ENCODE data around the gene SWSAP1.

SWSAP1 gene

GRCh38 chr19:11420429-11421370 lies 46.2 kb downstream of the SWSAP1 start:
- no peaks in the 10 kb centered on the region for H3K9me2 ChIP-seq (ENCODE audit: low read depth, low read length)
- H2AFZ ChIP-seq (ENCODE audit: low read length) = no peak overlapping the region
- no peaks in the 10 kb centered on the region for H3K79me2 ChIP-seq (ENCODE audit: insufficient read depth, low read length)
- H3K36me3 ChIP-seq (ENCODE audit: insufficient read depth, low read length) = no peaks in the 10 kb centered on the region
- H3K9me3 ChIP-seq (ENCODE audit: low read length) = no peaks in the 10 kb centered on the region
- H3K9ac ChIP-seq (ENCODE audit: low read length) = no peak overlapping the region
- no peaks in the 10 kb centered on the region; the same call in 1 of the 2 replicates for H3K27me3 ChIP-seq (ENCODE audit: insufficient read depth, low read length)
- TF ChIP-seq EZH2 (IDR thresholded peaks at IDR 0.05; ENCODE audit: borderline replicate concordance, low read length) = no peak
- peaks cover 17% of the 10 kb centered on the region for H3K4me1 ChIP-seq (ENCODE audit: insufficient read depth, low read length, severe bottlenecking)
- no peak overlapping the region for H3K27ac ChIP-seq (ENCODE audit: low read depth, low read length, poor library complexity, severe bottlenecking)
- no peaks in the 10 kb centered on the region for H4K20me1 ChIP-seq (ENCODE audit: insufficient read depth, low read length)
- no peak overlapping the region for H3K4me2 ChIP-seq (ENCODE audit: low read length)
- H3F3A ChIP-seq (ENCODE audit: insufficient read depth, low read length) = no peaks in the 10 kb centered on the region
- H3K4me3 ChIP-seq (ENCODE audit: low read depth, low read length, poor library complexity, severe bottlenecking) = no peak overlapping the region

GRCh38 chr19:11421371-11422098 lies 47.1 kb downstream of the SWSAP1 start:
- Histone ChIP-seq H3K27me3 (ENCODE audit: insufficient read depth, low read length) (no peaks in the 10 kb centered on the region; the same call in 1 of the 2 replicates), H3K9me2 (ENCODE audit: low read depth, low read length) (no peaks in the 10 kb centered on the region), H3K9ac (ENCODE audit: low read length) (no peak overlapping the region), H3K79me2 (ENCODE audit: insufficient read depth, low read length) (no peaks in the 10 kb centered on the region), H3K4me2 (ENCODE audit: low read length) (peak overlapping the region; percentile 34; the same call in 1 of the 2 replicates), H3K27ac (ENCODE audit: low read depth, low read length, poor library complexity, severe bottlenecking) (no peak overlapping the region), H3K4me3 (ENCODE audit: low read depth, low read length, poor library complexity, severe bottlenecking) (peak overlapping the region; percentile 15), H3K9me3 (ENCODE audit: low read length) (no peaks in the 10 kb centered on the region), H3K36me3 (ENCODE audit: insufficient read depth, low read length) (no peaks in the 10 kb centered on the region), H3K4me1 (ENCODE audit: insufficient read depth, low read length, severe bottlenecking) (peaks cover 17% of the 10 kb centered on the region), H4K20me1 (ENCODE audit: insufficient read depth, low read length) (no peaks in the 10 kb centered on the region), H3F3A (ENCODE audit: insufficient read depth, low read length) (no peaks in the 10 kb centered on the region), H2AFZ (ENCODE audit: low read length) (no peak overlapping the region)
- TF ChIP-seq EZH2 (IDR thresholded peaks at IDR 0.05; ENCODE audit: borderline replicate concordance, low read length) (no peak), CTCF (IDR thresholded peaks at IDR 0.05; ENCODE audit: low read length) (no peak)

- H3F3A ChIP-seq (ENCODE audit: insufficient read depth, low read length) = no peaks in the 10 kb centered on the region
- H3K9me2 ChIP-seq (ENCODE audit: low read depth, low read length) = no peaks in the 10 kb centered on the region
- H4K20me1 ChIP-seq (ENCODE audit: insufficient read depth, low read length) = no peaks in the 10 kb centered on the region
- H3K36me3 ChIP-seq (ENCODE audit: insufficient read depth, low read length) = no peaks in the 10 kb centered on the region
- TF ChIP-seq EZH2 (IDR thresholded peaks at IDR 0.05; ENCODE audit: borderline replicate concordance, low read length) (no peak), CTCF (IDR thresholded peaks at IDR 0.05; ENCODE audit: low read length) (no peak)
- H2AFZ ChIP-seq (ENCODE audit: low read length) = no peak overlapping the region
- peaks cover 17% of the 10 kb centered on the region for H3K4me1 ChIP-seq (ENCODE audit: insufficient read depth, low read length, severe bottlenecking)
- no peaks in the 10 kb centered on the region for H3K79me2 ChIP-seq (ENCODE audit: insufficient read depth, low read length)
- no peaks in the 10 kb centered on the region for H3K9me3 ChIP-seq (ENCODE audit: low read length)
- H3K9ac ChIP-seq (ENCODE audit: low read length) = no peak overlapping the region
- peak overlapping the region; percentile 15 for H3K4me3 ChIP-seq (ENCODE audit: low read depth, low read length, poor library complexity, severe bottlenecking)
- no peaks in the 10 kb centered on the region; the same call in 1 of the 2 replicates for H3K27me3 ChIP-seq (ENCODE audit: insufficient read depth, low read length)
- H3K4me2 ChIP-seq (ENCODE audit: low read length) = peak overlapping the region; percentile 34; the same call in 1 of the 2 replicates
- H3K27ac ChIP-seq (ENCODE audit: low read depth, low read length, poor library complexity, severe bottlenecking) = no peak overlapping the region
These were observed 47.9 kb downstream of the SWSAP1 start for GRCh38 chr19:11422163-11423065.
